Measurements from ENCODE around the gene TMEM150C.
"Not testable (repeated sequence)": the region's sequence is repeated elsewhere in the genome, so short reads cannot be mapped to it uniquely, and the experiment has no call there.

Gene TMEM150C

DNA sequence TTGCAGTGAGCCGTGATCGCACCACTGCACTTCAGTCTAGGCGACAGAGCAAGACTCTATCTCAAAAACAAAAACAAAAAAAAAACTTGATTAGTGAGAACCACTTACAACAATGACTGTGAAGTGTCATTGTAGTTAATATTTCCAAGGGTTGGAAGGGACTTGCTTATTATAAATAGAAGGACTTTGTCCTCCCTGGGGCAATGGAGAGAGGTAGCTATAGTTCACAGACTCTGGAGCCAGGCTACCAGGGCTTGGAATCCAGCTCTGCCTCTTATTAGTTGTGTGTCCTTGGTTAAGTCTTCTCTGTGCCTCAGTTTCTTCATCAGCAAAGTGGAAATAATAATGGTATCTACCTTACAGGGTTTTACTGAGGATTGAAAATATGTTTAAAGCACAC is 51.6 kb downstream of the TMEM150C start:
- DNase-seq = no peak

DNA sequence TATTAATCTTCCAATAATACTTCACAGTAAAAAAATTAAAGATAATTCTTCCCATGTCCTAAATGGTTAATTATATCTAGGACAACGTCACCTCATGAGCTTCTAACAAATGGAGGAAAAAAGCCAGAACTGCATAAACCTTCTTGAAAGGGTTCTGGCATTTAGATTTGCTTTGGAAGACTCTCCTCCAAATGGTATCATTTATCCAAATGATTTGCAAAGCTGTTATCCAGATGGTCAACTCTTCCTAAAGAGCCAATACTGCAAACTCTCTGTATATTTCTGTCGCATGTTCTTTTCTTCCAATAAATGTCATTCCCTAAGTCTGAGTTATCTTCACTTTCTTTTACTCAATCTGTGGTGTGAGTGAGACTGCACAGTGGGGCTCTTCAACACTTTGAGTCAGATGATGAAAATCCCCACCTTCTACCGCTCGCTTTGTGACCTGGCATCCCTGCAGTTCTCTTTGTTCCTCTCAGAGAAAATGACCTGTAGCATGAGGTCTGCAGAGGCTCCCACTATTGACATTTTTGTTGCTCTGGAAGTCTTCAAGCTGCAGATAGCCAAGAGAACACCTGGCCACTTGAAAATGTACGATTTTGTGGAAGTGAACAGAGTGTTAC is 52.9 kb downstream of the TMEM150C start:
- DNase-seq = no peak

DNA sequence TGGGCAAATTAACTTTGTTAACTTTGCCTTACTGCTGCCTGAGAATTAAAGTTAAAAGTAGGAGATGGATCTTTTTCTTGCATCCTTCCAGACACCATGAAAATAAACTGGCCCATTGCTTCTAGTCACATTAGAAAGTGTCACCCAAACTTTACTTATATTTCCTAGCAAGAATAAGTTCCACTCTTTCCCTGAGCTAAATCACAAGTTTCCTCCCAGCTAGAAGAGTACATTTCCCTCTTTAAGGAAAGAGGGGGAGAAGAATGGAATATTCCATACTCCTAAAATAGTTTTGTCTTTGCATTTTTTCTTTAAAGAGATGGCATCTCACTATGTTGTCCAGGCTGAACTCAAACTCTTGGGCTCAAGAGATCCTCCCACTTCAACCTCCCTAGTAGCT is 53.8 kb downstream of the TMEM150C start:
- no peak for DNase-seq

DNA sequence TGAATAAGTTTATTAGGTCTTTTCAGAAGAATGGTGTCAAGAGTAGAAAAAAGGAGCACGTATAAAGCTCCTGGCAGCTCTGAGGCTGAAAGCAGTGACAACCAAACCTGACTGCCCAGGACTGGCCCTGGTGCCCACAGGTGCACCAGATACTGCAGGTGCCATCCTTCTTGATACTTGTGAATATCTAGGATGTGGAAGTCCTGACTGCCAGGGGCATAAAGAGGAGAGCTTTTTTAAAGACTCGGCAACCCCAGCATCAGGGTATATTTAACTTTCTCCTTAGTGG is 60.7 kb downstream of the TMEM150C start:
- DNase-seq = no peak

DNA sequence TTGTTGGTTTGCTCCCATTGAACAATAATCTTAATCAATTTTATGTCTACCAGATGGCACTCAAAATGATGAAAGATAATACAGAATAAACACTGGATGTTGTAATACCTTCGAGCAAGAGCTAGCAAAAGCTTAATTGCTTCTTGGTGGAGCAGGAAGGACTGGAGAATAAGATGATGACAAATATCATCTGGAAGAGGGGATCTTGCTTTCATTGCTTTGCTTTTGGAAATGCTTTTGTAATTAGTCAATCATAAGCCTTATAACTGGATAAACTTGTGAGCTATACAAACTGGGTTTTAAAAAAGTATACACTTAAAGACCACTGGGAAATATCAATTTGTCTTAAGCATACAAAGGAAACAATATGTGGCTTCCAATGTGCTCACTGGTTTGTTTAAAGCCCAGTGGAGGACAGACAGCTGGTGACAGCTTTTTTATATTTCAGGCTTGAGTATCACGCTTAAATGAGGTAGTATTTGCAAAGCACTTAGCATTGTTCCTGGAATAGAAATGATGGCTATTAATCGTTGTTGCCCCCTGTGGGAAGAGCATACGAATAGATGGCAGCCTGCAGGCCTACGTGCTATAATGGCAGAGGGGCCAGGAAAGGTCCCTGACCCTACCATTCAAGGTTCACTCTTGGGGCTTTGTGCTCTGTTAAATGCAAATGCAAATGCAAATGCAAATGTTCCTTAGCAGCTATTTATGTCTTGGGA is 61.2 kb downstream of the TMEM150C start:
- DNase-seq = no peak

DNA sequence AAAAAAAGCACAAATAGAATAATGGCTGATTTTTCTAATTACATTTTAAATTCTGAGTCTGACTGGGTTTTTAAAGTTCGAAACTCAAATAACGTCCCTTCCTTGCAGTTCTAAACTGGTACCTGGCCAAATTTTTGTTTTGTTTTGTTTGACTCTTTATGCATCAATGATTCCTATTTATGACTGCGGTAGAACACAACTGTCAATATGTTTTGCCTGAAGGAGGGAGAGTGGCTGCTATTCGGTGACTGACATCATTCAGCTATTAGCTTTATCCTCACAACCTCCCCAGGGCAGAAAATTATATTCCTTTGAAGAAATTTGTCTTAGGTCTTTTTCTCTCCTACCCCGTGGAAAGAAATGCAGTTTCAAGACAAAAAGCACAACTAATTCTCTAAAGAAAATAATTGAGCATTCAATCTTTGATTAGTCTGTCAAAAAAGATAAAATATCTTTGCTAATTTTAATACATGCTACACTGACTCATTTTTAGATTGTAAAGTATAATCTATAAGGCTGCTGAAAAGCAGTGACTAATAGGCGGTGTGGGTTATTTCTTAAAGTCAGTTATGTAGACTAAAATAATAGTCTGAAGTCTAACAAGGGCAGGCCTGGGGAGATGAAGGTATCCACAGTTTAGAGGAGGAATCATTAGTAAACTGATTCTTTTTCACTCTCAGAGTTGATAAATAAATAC is 61.9 kb downstream of the TMEM150C start:
- no peak for DNase-seq

DNA sequence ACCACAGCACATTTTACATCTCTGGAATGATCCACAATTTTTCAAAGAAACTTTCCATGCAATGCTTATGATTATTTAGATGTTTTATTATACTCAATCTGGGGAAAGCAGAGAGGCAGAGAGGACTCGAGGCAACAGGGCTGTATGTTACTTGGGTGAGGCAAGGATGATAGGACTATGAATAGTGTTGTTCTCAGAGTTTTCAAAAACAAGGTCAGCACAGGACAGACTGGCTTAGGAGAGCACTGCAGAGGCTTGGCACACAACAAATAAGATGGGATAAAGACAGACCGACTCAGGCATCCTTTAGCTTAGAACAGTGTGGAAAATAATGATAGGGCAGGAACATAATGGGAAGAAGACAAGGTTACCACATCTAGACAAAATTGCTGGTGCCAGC is 65.4 kb downstream of the TMEM150C start:
- no peak for DNase-seq

DNA sequence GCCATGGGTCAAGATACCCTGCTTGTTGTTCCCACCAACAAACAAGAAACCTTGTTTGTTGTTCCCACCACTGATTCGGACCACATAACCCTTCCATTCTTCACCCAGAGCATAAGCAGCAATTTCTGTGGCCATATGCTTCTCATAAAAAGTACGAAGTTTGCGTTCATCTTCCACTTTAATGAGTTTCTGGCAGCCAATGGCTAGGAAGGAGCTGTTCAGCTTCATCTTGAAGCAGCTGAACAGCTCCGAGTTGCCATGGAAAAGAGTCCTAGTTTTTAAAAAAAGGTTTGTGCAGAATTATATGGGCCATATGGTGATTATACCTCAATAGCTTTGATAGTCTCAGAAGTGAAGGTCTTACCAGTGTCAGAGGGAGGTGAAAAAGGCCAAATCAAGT is 66.1 kb downstream of the TMEM150C start:
- no peak for DNase-seq

DNA sequence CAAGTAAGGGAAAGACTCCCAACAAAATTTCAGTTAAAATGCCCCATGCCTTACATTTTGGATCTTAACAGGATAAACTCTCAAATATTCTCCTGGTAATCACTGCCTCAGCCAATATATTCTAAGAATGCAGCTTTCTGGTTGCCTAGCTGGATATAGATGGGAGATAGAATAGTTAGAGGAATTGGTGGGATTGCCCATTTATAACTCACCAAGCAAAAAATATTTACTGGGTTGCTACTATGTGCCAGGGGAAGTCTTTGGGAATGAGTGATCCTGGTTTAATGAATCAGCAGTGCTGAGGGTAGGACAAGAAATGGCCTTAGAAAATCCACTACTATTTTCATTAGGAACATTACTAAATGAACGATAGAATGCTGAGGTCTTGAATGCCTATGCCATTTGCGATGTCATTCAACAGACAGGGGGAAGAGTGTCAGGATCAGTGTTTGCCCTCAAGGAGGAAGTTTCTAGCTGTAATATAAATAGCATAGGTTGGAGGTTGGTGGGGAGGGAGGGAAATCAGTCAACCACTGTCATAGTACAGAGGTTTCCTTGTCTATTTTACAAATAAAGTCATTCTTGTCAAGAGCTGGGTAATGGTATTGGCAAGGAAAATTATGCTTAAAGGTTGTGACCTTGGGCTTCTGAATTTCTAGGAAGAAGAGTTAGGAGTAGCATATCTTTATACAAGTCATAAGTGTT is 67.9 kb downstream of the TMEM150C start:
- DNase-seq = no peak

DNA sequence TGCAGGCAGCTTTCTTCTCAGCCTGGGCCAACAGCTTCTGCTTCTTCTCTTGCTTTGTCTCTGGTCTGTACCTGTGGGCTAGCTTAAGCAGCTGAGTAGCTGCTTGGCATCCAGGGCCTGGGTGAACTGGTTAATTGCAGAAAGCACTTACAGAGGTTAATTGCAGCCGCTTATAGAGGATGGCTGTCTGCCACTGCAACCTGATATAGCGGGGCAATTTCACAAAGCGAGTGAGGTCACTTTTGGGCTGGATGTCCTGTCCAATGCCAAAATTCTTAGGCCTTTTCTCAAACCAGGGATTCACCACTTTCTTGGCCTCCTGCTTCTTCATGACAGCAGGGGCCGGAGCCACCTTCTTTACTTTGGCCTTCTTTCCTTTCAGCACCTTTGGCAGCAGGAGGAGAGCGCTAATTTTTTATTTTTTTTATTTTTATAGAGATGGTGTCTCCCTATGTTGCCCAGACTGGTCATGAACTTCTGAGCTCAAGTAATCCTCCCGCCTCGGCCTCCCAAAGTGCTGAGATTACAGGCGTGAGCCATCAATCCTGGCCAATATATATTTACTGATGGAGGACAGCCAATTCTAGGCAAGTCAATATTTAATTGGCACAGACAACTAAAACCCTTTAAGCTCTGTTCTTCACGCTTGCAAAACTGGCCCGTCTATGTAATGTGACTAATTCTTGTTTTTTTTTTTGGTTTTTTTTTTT is 70.4 kb downstream of the TMEM150C start:
- no peak for DNase-seq

DNA sequence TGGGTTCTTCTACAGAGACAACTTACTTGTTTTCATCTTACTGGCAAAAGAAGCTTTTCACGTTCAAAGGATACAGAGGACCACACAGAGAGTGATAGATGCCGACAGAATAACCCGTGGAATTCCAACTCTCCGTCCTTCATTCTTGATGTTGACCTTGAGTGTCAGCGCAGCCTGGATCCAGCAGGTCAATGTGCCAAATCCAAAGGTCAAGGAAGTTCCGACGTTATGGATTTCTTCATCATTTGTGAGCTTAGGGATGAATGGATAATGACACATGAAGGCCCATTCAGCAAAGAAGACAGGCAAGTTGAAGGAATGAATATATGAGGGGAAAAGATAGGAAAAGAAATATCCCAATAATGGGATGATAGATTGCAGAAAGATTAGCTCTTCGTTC is 71.8 kb downstream of the TMEM150C start:
- DNase-seq = no peak

DNA sequence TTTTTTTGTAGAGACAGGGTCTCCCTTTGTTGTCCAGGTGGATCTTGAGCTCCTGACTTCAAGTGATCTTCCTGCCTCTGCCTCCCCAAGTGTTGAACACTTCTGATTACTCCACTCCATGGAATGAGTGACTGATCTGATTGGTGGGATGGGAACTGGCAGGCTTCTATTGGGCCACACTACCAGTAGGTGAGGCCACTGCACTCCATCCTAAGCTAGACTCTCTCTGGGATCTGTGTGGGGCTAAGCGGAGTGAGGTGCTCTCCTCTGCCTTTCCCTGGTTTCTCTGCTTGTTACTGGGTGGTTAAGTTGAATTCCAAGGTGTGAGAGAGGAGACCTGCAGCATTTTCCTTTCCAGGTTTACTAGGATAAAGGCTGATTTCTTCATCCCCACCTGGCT is 72.7 kb downstream of the TMEM150C start:
- DNase-seq = no peak

DNA sequence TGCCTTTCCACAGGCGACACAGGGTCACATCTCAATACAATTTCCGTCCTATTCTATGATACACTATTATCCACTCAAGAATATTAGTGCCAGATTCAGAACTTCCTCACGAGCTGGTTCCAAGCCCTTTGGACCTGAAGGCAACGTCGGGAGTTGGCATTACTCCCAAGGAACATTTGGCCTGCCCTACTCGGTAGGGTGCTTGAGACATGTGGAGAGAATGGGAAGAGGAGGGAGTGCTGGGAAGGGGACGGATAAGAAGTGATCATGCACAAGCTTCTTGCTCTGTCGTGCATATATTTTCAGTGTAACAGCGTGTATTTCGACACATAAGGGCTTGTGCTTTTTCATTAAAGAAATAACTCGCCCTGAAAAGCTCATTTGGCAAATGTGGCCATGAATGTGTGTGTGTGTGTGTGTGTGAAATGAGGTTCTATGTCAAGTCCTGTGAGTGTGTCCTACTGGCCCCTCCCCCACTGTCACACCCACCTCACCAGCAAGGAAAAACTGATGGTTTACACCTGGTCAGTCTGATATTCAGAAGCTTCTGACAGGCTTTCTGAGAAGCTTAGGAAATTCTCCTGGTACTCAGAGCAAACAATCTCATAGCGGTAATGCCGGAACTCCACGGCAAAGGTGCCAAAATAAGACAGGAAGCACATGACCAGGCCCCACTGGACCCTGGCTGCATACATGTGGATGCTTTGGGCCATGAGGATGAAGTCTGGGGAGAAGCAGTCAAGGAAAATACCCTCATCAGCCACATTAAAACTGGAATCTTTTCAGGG is 76.6 kb downstream of the TMEM150C start:
- no peak for DNase-seq

DNA sequence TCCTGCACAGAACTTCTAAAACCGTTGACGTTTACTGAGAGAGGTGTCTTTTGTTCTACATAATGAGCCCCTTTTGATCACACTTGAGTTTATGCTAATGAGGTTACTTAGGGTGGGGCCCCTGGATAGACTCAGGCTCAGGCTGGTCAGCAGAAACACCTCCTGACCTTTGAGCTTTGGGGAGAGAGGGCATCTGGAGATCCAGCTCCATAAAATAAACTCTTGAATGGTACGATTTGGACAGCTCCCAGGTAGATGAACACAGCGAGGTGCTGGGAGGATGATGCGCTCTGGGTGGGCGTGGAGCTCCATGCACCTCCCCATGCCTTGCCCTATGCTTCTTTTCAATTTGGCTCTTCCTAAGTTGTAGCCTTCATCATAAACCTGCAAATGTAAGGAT is 79.4 kb downstream of the TMEM150C start:
- DNase-seq = no peak

DNA sequence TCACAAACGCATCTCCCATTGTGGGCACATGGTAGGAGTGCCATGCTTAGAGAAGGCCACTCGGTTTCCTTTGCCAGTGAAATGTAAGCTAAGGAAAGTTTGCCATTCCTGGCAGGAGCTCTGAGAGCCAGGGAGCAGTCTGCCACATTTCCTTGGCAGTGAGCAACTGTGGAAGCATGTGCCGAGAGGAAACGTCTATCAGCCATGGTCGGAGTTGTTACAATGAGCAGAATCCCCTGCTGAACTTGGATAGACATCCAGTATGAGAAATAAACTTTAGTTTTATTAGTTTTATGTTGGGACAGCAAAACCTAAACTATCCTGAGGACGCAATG is 80.3 kb downstream of the TMEM150C start:
- no peak for DNase-seq

DNA sequence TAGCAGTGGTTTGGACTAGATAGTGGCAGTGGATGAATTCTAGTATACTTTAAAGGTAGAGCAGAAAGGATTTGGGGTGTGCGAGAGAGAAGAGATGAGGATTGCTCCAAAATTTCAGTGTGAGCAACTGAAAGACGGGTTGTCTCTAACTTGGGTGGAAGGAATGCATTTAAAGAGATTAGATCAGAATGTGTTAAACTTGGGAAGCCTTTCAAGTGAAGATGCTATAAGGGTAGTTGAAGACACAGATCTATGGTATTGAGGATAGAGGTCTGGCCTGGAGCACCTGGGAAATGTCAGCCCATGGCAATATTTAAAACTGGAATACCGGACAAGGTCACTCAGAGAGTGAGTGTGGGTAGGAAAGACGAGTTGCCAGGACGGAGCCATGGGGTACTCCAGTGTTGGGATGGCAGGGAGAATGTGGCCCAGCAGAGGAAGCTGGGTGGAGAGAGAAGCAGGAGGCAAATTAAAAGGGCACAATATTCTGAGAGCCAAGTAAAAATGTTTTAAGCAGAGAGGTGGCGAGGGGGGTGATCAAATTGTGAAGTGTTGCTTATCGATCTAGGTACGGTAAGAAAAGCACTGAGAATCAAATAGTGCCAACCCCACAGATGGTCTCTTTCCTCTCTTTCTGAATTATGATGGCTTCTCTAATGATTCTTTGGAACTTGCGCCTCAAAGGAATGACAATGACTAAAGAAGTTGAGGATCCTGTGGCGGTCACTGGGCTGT is 80.8 kb downstream of the TMEM150C start:
- DNase-seq = no peak

DNA sequence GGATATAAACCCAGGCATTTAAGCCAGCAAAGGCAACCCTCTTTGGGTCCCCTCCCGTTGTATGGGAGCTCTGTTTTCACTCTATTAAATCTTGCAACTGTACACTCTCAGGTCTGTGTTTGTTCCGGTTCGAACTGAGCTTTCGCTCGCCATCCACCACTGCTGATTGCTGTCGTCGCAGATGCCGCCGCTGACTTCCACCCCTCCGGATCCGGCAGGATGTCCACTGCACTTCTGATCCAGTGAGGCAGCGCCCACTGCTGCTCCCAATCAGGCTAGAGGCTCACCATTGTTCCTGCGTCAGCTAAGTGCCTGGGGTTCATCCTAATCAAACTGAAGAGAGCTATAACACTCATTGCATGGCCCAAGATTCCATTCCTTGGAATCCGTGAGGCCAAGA is 82.2 kb downstream of the TMEM150C start:
- no peak for DNase-seq

DNA sequence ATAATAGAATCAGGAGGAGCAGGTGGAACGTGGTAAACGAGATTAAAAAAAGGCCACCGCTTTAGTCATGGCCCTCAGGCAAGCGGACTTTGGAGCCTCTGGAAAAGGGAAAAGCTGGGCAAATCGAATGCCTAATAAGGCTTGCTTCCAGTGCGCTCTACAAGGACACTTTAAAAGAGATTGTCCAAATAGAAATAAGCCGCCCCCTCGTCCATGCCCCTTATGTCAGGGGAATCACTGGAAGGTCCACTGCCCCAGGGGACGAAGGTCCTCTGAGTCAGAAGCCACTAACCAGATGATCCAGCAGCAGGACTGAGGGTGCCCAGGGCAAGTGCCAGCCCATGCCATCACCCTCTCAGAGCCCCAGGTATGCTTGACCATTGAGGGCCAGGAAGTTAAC is 84.3 kb downstream of the TMEM150C start:
- not testable (repeated sequence) for DNase-seq

DNA sequence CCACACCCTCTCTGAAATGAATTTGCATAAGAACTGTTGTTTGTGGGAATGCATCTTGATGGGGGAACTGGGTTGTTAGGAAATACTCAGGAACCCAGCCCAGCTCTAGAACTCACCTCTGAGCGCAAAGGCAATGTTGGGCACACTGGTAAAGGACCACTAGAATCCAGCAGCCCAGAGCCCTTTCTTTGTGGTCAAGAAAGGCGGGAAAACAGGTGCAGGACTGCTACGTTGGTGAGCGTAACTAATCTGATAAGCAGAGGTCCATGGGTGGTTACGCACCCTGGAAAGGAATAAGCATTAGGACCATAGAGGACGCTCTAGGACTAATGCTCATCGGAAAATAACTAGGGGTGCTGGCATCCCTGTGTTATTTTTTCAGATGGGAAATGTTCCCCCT is 85.9 kb downstream of the TMEM150C start:
- DNase-seq = not testable (repeated sequence)

DNA sequence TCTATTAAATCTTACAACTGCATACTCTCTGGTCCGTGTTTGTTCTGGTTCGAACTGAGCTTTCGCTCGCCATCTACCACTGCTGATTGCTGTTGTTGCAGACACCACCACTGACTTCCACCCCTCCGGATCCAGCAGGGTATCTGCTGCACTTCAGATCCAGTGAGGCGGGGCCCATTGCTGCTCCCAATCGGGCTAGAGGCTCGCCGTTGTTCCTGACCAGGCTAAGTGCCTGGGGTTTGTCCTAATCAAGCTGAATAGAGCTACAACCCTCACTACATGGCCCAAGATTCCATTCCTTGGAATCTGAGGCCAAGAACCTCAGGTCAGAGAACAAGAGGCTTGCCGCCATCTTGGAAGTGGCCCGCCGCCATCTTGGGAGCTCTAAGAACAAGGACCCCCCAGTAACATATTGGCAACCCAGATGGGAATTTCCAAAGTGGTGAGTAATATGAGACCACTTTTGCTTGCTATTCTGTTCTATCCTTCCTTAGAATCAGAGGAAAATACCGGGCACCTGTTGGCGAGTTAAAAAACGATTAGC is 88.1 kb downstream of the TMEM150C start:
- no peak for DNase-seq

DNA sequence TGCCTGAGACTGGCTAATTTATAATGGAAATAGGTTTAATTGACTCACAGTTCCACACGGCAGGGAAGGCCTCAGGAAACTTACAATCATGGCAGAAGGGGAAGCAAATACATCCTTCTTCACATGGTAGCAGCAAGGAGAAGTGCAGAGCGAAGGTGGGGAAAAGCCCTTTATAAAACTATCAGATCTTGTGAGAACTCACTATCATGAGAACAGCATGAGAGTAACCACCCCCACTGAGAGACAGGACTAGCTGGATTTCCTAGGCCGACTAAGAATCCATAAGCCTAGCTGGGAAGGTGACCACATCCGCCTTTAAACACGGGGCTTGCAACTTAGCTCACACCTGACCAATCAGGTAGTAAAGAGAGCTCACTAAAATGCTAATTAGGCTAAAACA is 88.7 kb downstream of the TMEM150C start:
- not testable (repeated sequence) for DNase-seq
